GM10266 (cell line): ENCODE results near the gene FMNL1.

Source experiments
- DNase-seq: peaks from one replicate; pipeline ENCODE4 v3.0.0; 2012; ENCODE audit errors: extremely low spot score
- TF ChIP-seq, protein P1 (sequence below): IDR thresholded peaks from 2 replicates; pipeline ENCODE4 v1.5.1; 2012; ENCODE audit warnings: mild to moderate bottlenecking, low read depth; ENCODE audit not compliant: control insufficient read depth, insufficient read depth; ENCODE audit errors: missing control alignments

FMNL1 gene

DNA sequence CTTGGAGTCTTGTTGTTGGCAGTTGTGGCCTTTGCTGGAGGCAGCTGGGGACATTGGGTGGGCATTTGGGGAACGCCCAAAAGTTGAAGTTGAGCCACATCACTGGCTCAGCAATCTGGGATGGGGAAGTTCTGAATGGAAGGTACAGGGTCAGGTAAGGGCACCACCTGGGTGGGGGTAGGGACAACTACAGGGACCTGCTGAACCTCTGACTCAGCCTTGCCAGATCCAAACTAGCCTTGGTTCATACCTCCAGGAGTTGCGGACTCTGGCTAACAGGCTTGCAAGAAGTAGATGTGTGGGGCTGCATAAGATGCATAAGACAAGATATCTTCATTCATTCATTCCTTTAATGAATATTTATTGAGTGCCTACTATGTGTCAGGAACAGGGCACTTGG lies 16.0 kb downstream of the FMNL1 start:
- TF ChIP-seq, protein P1, sequence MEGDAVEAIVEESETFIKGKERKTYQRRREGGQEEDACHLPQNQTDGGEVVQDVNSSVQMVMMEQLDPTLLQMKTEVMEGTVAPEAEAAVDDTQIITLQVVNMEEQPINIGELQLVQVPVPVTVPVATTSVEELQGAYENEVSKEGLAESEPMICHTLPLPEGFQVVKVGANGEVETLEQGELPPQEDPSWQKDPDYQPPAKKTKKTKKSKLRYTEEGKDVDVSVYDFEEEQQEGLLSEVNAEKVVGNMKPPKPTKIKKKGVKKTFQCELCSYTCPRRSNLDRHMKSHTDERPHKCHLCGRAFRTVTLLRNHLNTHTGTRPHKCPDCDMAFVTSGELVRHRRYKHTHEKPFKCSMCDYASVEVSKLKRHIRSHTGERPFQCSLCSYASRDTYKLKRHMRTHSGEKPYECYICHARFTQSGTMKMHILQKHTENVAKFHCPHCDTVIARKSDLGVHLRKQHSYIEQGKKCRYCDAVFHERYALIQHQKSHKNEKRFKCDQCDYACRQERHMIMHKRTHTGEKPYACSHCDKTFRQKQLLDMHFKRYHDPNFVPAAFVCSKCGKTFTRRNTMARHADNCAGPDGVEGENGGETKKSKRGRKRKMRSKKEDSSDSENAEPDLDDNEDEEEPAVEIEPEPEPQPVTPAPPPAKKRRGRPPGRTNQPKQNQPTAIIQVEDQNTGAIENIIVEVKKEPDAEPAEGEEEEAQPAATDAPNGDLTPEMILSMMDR: no peak

DNA sequence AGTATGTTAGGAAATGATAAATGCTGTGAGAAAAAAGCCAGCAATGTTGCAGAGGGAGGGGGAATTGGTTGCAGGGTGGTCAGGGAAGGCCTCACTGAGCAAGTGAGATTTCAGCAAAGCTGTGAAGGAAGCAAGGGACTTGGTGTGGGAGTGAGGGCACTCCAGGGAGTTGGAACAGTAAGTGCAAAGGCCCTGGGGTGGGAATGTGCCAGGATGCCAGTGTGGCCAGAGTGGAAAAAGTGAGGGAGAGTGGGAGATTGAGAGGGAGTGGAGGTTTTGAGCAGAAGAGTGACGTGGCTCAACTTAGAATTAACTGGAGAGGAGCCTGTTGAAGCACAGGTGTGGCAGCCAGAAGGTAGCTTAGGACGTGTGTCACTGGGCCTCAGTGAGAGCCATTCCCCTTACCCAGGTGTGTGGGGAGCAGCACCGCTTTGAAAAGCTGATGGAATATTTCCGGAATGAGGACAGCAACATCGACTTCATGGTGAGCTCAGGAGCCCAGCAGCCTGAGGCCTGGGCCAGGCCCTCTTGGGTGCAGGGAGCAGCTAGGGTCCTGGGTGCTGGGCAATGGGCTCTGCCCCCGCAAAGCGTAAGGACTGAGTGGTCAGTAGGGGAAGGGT lies 16.6 kb downstream of the FMNL1 start:
- TF ChIP-seq, protein P1: no peak
- no peak for DNase-seq

More for the DNA sequence above, 16.0 kb downstream of the FMNL1 start:
- no peak for DNase-seq

DNA sequence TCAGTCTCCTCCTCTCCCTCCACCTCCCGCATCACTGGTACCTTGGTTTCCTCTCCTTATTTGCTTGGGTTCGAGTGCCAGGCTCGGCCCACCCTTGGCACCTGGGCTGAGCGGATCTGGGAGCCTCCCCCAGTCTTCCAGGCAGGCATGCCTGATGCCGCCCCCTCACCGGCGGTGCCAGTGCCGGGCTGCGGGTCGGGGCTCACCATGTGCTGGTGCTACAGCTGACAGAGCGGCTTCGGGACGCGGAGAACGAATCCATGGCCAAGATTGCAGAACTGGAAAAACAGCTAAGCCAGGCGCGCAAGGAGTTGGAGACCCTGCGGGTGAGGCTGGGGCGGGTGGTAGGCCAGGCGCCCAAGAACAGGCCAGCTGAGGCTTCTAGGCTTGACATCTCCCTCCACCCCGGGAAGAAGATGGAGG lies 19.2 kb downstream of the FMNL1 start:
- DNase-seq: no peak
- TF ChIP-seq, protein P1: no peak

DNA sequence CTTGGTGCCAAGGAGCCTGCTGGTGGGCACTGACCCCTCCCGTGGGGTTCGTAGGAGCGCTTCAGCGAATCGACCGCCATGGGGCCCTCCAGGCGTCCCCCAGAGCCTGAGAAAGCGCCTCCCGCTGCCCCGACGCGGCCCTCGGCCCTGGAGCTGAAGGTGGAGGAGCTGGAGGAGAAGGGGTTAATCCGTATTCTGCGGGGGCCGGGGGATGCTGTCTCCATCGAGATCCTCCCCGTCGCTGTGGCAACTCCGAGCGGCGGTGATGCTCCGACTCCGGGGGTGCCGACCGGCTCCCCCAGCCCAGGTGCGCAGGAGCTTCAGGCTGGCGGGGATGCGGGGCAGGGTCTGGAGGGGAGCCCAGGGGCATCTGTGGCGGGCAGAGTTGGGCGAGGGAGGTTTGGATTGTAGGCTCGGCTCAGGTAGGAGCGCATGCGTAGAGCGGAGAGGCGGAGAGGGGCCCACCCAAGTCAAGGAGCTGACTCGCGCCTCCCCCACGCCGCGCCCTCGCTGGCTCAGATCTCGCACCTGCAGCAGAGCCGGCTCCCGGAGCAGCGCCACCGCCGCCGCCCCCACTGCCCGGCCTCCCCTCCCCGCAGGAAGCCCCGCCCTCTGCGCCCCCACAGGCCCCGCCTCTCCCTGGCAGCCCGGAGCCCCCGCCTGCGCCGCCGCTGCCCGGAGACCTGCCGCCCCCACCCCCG lies 19.8 kb downstream of the FMNL1 start:
- TF ChIP-seq, protein P1: no peak
- DNase-seq: no peak

DNA sequence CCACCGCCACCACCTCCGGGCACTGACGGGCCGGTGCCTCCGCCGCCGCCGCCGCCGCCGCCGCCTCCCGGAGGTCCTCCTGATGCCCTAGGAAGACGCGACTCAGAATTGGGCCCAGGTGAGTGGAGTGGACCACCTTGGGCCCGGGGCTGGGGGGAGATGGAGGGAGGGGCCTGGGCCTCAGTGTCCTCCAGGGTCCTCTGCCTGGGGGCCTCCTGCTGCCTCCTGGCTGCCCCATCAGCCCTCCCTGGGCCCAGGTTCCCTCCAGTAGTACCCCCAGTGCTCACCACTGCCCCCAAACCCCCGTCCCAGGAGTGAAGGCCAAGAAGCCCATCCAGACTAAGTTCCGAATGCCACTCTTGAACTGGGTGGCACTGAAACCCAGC lies 20.3 kb downstream of the FMNL1 start:
- DNase-seq: no peak
- TF ChIP-seq, protein P1: no peak

DNA sequence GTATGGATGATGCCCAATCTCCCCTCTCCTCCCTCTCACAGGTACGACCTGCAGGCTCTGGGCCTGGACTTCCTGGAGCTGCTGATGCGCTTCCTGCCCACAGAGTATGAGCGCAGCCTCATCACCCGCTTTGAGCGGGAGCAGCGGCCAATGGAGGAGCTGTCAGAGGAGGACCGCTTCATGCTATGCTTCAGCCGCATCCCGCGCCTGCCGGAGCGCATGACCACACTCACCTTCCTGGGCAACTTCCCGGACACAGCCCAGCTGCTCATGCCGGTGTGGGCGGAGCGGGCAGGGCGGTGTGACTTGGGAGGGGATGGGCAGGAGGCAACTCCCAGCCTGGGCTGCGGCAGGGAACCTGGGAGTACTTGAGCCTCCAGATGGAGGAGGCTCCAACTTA lies 22.1 kb downstream of the FMNL1 start:
- DNase-seq: no peak

More for the DNA sequence above, 22.1 kb downstream of the FMNL1 start:
- TF ChIP-seq, protein P1: no peak
